HL-60 (cell line): ENCODE measurements around the gene CELF2.

Experiments used
- DNase-seq, 2 experiments: peaks; one replicate each; pipeline ENCODE4 v3.0.0-alpha.2; 2010 to 2020; ENCODE audit warnings: low read depth in 1 of 2, low spot score in 1 of 2
- H3K27ac ChIP-seq: fragments of 250-450 bp; sonication (Bioruptor Pico); replicated peaks from 2 replicates; pipeline ENCODE4 v1.5.1; 2020; ENCODE audit warnings: mild to moderate bottlenecking, moderate library complexity
- H3K27me3 ChIP-seq: fragments of 250-450 bp; sonication (Bioruptor Pico); 2 replicates; pipeline ENCODE4 v1.5.1; 2021; ENCODE audit warnings: mild to moderate bottlenecking, moderate library complexity; ENCODE audit not compliant: insufficient read depth, poor library complexity, severe bottlenecking
- H3K4me3 ChIP-seq: replicated peaks from 2 replicates; pipeline ENCODE4 v1.5.1; 2011; ENCODE audit warnings: mild to moderate bottlenecking, control low read depth, low read length; ENCODE audit not compliant: insufficient read depth
- CTCF ChIP-seq: IDR thresholded peaks from one replicate; pipeline ENCODE4 v1.5.1; 2011; ENCODE audit warnings: low read length, control low read depth, inconsistent platforms; ENCODE audit not compliant: insufficient read depth
- GABPA ChIP-seq: IDR thresholded peaks from 2 replicates; pipeline ENCODE4 v1.6.1; 2012; ENCODE audit warnings: low read depth
- POLR2AphosphoS5 ChIP-seq: IDR thresholded peaks from 2 replicates; pipeline ENCODE4 v1.6.1; 2012; ENCODE audit warnings: low read depth
- REST ChIP-seq: IDR thresholded peaks from 2 replicates; pipeline ENCODE4 v1.6.1; 2012; ENCODE audit warnings: low read depth; ENCODE audit not compliant: insufficient replicate concordance
- SPI1 ChIP-seq: IDR thresholded peaks from 2 replicates; pipeline ENCODE4 v1.6.1; 2012; ENCODE audit warnings: low read depth, mild to moderate bottlenecking, borderline replicate concordance

The CELF2 gene

DNA sequence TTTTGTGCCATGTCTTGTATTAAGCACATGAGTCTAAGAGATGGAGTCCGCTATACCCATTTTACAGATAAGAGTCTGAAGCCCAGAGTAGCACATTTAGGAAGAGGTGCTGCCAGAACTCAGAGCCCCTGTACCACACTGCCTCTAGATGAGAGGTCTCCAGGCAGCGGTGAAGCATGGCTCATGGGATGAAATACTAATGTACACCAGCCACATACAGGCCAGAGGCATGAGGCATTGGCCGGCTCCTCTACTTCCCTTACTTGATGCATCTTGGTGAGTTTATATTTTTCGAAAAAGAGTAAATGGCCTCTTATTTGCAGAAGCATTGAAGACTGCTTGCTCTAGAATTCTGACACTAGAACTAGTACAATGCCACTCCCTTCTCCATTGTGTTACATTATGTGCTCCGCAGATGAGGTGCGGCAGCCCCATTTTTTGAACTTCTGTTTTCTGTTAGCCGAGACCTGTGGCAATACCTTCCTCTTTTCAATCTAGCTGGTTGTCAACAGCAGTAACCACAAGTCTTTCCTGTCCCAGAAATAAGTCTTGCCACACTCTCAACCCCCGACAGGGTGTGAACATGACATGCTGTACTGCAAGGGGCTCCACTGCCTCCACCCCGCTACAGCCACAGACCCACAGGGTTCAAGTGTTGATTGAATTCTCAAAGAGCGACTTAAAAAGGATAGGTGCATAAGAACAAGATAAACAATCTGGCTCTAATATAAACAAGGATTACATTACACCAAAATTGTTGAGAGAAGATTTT lies 145.3 kb downstream of the CELF2 start:
- peak overlapping the region; percentile 96 for H3K27ac ChIP-seq
- DNase-seq, result peak; percentile 69 to 92
- TF ChIP-seq GABPA, result no peak
- peak; percentile 44; the same call in 1 of the 2 replicates for TF ChIP-seq SPI1
- no peak for TF ChIP-seq CTCF
- TF ChIP-seq POLR2AphosphoS5, result peak; percentile 78
- no peaks in the 10 kb centered on the region for H3K27me3 ChIP-seq
- no peak overlapping the region for H3K4me3 ChIP-seq

DNA sequence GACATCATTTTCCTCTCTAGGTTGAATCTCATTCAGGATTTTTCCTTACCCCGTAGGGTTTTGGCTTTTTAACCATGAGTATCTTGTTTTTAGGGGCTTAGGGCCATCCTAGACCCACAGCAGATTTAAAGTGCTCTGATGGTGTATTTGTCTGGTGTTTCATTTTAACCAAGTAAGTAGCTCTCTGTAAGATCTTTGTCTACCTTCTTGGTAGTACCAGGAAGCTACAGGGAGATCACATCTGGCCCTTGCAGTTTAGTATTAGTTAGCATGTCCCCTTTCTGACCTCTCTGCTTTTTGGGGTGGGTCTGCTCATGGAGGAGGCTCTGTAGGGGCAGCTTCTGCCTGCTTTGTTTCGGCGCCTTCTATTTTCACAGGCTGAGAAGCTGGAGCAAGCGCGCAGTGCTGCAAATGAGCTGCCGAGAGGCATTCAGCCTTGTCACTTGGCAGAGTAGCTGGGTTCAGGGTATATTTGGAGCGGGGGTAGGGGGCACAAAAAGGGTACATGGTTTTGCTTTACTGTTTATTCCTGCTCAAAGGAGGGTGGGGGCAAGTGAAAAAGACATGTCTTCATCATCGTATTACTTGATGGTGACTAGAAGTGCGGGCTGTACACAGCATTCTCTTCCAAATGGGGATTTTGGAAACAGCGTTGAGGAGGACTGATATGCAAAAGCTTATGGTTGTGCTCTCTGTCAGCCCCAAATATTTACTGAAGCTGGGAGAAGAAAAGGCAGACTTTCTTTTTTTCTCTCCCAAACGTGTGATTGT lies 146.3 kb downstream of the CELF2 start:
- H3K4me3 ChIP-seq, result no peak overlapping the region; the same call in 1 of the 2 replicates
- DNase-seq, result no peak
- H3K27me3 ChIP-seq, result no peaks in the 10 kb centered on the region
- H3K27ac ChIP-seq, result peak overlapping the region; percentile 96
- no peak for TF ChIP-seq GABPA
- no peak for TF ChIP-seq POLR2AphosphoS5
- TF ChIP-seq SPI1, result no peak
- TF ChIP-seq REST, result no peak
- TF ChIP-seq CTCF, result no peak

- peak overlapping the region; percentile 96 for H3K27ac ChIP-seq
- H3K27me3 ChIP-seq, result no peaks in the 10 kb centered on the region
- no peak for DNase-seq
- no peak for TF ChIP-seq GABPA
- no peak for TF ChIP-seq SPI1
- TF ChIP-seq CTCF, result no peak
- no peak for TF ChIP-seq POLR2AphosphoS5
- TF ChIP-seq REST, result no peak
- peak overlapping the region; percentile 74 for H3K4me3 ChIP-seq
Observed at GRCh38 chr10:11164551-11164802, 146.8 kb downstream of the CELF2 start.
